HL-60 (cell line): Measurements from ENCODE around the gene STEAP3.

ENCODE experiments used
- DNase-seq, 2 experiments: peaks; one replicate each; pipeline ENCODE4 v3.0.0-alpha.2; 2010 to 2020; ENCODE audit warnings: low read depth in 1 of 2, low spot score in 1 of 2
- H3K27ac ChIP-seq: fragments of 250-450 bp; sonication (Bioruptor Pico); replicated peaks from 2 replicates; pipeline ENCODE4 v1.5.1; 2020; ENCODE audit warnings: mild to moderate bottlenecking, moderate library complexity
- H3K27me3 ChIP-seq: fragments of 250-450 bp; sonication (Bioruptor Pico); 2 replicates; pipeline ENCODE4 v1.5.1; 2021; ENCODE audit warnings: mild to moderate bottlenecking, moderate library complexity; ENCODE audit not compliant: insufficient read depth, poor library complexity, severe bottlenecking
- H3K4me3 ChIP-seq: replicated peaks from 2 replicates; pipeline ENCODE4 v1.5.1; 2011; ENCODE audit warnings: mild to moderate bottlenecking, control low read depth, low read length; ENCODE audit not compliant: insufficient read depth
- CTCF ChIP-seq: IDR thresholded peaks from one replicate; pipeline ENCODE4 v1.5.1; 2011; ENCODE audit warnings: low read length, control low read depth, inconsistent platforms; ENCODE audit not compliant: insufficient read depth
- GABPA ChIP-seq: IDR thresholded peaks from 2 replicates; pipeline ENCODE4 v1.6.1; 2012; ENCODE audit warnings: low read depth
- POLR2AphosphoS5 ChIP-seq: IDR thresholded peaks from 2 replicates; pipeline ENCODE4 v1.6.1; 2012; ENCODE audit warnings: low read depth
- REST ChIP-seq: IDR thresholded peaks from 2 replicates; pipeline ENCODE4 v1.6.1; 2012; ENCODE audit warnings: low read depth; ENCODE audit not compliant: insufficient replicate concordance
- SPI1 ChIP-seq: IDR thresholded peaks from 2 replicates; pipeline ENCODE4 v1.6.1; 2012; ENCODE audit warnings: low read depth, mild to moderate bottlenecking, borderline replicate concordance

Gene STEAP3

GRCh38 chr2:119311831-119312230 is 88.2 kb downstream of the STEAP3 start:
- Histone ChIP-seq H3K4me3 (no peak overlapping the region), H3K27me3 (no peaks in the 10 kb centered on the region), H3K27ac (no peak overlapping the region)
- TF ChIP-seq SPI1 (no peak), GABPA (no peak), POLR2AphosphoS5 (no peak), CTCF (no peak), REST (no peak)
- DNase-seq: no peak
